Urothelium cell line (cell line): ENCODE results near the gene PAQR5.
A peak's percentile ranks its signal among the peaks of the same experiment; 100 is the strongest.
"Not testable (repeated sequence)": the region's sequence is repeated elsewhere in the genome, so short reads cannot be mapped to it uniquely, and the experiment has no call there.

Source experiments
- DNase-seq: peaks from one replicate; pipeline ENCODE4 v3.0.0; 2011; ENCODE audit warnings: low spot score, mixed read lengths
- FAIRE-seq: peaks from 2 replicates; lab custom pipeline; 2011; peaks lifted over from hg19 to GRCh38; lab: Jason Lieb, UNC

Gene PAQR5

DNA sequence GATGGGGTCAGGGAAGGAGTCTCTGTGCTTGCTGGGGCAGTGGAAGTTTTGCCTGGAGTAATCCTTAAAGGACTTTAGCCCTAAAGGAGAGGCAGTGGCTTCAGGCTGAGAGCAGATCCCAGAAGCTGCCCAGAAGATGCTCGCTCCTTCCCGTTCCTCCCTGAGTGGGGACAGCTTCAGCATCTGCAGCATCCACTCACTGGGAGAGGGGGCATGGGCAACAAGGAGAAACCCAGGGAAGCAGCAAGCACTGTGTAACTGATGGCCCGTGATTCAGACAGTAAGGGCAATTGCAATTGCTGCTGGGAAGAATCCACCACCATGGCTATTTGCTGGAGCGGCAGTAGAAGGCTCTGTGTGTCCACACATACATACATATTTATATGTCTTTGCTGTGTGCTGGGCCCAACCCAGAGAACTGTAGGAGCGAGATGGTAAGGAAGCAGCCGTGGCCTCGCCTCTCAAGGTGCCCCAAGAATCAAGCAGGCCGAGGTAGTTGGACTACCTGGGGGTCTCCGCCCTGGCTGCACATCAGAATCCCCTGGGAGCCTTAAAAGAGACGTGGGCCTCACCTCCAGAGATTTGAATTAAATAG is 5.8 kb upstream of the PAQR5 start:
- no peak for DNase-seq
- no peak for FAIRE-seq

DNA sequence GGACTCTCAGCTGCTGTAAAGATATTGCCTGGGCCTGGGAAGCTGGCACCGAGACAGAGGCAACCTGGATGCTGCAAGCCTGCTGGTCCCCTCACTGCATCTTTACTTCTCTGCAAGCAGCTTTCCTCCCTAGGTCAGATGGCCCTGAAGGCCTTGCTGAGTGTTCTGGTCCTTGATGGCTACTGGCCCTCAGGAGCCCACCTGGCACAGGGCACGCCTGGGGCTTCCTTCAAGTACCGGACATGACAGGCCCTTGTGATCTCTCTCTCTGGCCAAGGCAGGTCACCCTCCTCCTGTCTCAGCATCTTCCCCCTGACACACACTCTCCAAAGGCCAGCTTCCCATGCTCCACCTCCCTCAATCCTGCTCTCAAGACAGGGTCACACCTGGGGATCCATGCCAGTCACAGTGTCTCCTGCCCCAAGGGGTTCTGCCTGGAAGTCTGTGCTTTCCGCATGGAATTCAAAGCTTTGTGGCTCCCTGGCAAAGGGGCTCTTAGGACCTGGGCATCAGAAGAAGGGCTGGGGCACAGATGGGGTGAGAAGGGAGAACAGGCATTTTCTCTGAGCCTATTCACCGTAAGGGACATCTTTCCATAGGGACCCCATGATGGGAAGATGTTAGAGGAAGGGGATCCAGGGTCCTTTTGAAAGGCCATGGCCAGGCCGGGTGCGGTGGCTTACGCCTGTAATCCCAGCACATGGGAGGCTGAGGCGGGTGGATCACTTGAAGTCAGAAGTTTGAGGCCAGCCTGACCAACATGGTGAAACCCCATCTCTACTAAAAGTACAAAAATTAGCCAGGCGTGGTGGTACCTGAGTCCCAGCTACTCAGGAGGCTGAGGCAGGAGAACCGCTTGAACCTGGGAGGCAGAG is 4.7 kb upstream of the PAQR5 start:
- peak; percentile 44 for FAIRE-seq

GRCh38 chr15:69296606-69297005 is 2.1 kb upstream of the PAQR5 start:
- DNase-seq (no peak), FAIRE-seq (no peak)

More for the DNA sequence above, 4.7 kb upstream of the PAQR5 start:
- no peak for DNase-seq

DNA sequence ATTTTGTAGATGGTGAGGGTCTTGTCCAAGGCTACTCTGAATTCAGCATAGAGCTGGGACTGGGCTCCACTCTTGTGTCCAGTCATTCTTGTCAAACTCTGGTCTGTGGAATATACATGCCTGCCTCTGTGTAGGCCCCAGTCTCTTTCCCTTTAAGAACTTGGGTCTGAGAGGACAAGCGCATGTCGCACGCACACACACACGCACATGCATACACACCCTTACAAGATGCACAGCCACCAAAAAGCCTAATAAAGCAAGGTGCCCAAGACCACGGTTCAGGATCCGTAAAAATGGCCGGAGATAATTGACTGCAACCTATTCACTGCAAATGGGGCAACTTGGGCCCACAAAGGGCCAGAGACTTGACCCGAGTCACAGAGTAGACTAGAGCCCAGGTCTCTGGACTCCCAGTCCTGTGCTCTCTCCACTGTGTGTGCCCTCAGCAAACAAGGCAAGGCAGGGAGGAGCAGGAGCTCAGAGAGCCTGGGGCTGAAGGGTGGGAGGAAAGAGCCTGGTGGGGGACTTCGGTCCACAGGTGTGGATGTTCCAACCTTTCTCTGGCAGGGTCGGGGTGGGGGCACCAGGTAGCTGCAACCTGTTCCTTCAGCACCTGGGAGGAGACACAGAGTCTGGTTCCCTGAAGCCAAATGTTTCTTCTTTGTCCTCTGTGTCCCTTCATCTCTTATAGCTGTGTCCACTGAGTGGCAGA is 914 bp upstream of the PAQR5 start:
- DNase-seq (no peak), FAIRE-seq (no peak)

DNA sequence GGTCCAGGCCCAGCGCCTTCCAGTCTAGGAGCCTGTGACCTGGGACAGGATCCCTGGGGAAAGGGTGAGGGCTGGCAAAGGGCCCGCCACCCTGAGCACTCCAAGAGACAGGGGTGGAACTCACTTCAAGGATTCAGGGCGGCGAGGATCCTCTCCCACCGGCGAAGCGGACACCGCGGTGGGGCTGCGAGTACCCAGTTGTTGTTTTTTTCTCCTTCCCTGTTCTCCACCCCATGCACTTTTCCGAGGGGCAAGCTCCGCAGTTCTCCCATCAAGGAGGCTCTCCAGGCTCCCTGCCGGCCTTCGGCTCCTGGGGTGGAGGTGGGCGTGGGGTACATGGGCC is 387 bp upstream of the PAQR5 start:
- no peak for FAIRE-seq

GRCh38 chr15:69299451-69299886 is 757 bp downstream of the PAQR5 start:
- FAIRE-seq: no peak

More for the DNA sequence above, 387 bp upstream of the PAQR5 start:
- DNase-seq: no peak

DNA sequence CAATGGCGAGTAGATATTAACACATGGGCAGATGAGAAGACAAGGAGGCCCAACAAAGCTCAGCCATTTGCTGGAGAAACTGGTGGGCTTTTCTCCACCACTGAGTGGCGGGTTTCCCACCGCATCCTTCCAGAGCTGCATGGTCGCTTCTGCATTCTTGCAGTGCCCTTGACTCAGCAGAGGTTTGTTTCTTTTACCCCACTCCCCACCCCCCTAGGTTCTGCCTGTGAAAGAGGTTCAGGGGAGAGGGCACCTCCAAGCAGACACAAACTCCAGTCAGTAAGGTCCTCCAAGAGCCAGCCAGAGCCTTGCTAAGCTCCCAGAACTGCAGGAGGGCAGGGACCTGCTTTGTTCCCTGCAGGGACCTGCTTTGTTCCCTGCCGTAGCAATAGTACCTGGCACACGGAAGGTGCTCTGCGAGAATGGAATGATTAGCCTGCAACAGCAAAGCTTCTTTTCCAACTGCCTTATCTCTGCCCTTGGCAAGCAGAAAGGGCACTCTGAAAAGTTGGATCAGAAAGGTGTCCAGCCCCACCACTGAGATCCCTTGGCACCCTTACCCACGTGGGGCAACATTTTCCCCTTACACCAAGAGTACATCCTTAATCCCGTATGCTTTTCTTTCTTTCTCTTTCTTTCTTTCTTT is 1.4 kb downstream of the PAQR5 start:
- peak; percentile 32 for FAIRE-seq
- DNase-seq: no peak

More at GRCh38 chr15:69299451-69299886, 757 bp downstream of the PAQR5 start:
- DNase-seq: no peak

- FAIRE-seq, DNase-seq: not testable (repeated sequence)
These were observed 2.4 kb downstream of the PAQR5 start for GRCh38 chr15:69301101-69301500.

GRCh38 chr15:69302087-69302486 is 3.4 kb downstream of the PAQR5 start:
- FAIRE-seq: peak; percentile 44
- DNase-seq: not testable (repeated sequence)

DNA sequence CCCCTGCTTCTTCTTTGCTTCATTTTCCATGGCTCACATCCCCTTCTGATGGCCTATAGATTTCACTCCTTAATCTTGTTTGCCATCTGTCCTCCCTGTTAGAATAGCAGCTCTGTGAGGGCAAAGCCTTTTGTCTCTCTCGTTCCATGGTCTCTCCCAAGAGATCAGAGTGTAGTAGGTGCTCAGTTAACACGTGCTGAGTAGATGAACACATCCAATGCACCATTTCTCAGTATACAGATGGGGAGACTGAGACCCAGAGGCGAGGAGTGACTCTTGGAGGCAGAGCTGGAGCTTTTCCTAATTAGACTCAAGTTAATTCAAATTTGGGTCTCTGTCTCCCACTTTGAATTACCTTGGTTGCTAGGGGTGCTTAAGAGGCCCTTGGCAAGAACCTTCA is 4.2 kb downstream of the PAQR5 start:
- FAIRE-seq: peak; percentile 85

DNA sequence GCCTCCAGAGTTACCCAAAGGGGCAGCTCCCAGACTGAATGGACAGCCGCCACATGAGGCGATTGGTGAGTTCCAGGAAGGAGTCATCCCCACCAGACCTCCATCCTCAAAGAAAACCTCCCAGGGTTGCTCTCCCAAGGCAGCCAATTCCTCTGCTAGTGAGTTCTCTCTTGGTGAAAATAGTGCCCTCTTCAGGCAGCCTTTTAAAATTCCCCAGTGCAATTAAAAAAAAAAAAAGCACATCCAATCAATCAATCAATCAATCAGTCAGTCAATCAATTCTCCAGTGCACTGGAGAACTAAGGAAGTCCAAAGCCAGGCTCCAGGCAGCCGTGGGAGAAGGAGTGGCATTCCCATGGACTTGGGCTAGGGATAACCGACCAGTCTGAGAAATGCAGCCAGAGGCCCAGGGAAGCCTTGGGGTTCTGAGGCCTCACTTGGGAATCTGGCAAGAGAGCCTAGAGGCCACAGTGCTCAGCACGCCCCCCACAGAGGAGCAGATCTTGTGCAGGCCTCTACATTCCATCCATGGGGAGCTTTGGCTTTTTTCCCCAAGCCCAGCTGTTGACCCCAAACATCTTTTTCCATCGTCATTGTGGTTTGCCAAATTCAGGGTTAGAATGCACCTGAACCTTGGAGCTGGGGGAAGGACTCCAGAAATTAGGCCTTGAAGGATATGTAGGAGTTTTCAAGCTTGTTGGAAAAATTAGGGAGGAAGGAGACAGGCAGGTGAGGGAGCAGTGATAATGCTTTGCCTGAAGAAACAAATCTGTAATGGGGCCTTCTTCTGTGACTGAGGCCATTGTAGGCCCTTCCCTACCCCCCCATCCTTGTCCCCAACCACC is 4.8 kb downstream of the PAQR5 start:
- FAIRE-seq: no peak
- DNase-seq: no peak

More for the DNA sequence above, 4.2 kb downstream of the PAQR5 start:
- DNase-seq: no peak

- DNase-seq: peak; percentile 53
- FAIRE-seq: peak; percentile 82
These were observed 5.5 kb downstream of the PAQR5 start for GRCh38 chr15:69304182-69304545.

DNA sequence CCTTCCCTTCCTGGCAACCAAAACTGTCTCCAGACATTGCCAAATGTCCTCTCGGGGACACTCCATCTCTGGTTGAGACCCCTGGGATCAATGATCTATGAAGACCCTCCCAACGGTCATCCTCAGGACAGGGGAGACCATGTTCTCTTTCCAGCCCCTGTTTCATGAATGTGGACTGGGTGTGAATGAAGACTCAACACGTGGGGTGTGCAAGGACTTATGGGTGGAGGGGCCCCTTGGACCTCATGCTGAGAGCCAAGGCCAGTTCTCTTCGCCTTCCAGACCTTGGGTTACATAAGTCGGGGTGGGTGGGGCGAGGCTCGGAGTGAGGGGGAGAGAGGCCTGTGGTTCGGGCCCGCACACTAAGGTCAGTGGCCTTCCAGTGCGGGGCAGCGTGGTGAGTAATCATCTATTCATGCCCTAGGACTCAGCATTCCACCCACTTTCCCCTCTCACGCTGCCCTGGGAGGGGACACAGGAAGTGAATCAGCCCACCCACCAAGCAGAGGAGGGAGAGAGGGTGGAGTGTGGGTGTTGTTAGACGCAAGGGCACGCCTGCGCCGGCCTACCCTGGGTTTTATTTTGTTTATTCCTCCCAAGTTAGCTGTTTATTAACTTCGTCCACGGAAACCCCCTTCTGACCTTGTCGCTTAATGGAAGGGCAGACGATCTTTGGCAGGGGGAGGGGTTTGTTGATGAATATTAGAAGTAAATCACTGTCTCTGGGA is 6.7 kb downstream of the PAQR5 start:
- FAIRE-seq: peak; percentile 97
- DNase-seq: peak; percentile 78

DNA sequence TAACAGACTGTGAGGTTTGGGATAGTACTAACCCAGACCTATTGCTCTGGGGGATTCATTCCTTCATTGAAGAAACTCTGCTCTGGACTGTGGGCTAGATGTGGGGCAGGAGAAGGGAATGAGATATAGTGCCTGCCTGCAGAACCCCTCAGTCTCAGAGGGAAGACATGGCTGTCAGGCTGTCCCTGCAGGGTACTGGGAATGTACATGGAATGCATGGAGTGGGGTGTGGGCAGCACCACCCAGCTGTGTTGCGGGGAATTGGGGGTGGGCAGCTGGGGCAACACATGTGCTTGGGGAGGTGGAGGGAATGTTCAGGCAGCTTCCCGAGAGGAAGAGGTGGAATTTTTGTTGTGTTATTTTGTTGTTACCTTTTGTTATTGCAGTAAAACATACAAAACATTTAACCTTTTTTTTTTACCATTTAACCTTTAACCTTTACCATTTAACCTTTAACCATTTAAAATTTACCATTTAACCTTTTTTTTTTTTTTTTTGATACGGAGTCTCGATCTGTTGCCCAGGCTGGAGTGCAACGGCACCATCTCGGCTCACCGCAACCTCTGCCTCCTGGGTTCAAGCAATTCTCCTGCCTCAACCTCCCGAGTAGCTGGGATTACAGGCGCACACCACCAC is 7.3 kb downstream of the PAQR5 start:
- DNase-seq (peak; percentile 47), FAIRE-seq (no peak)

- DNase-seq (no peak), FAIRE-seq (no peak)
These were observed 9.2 kb downstream of the PAQR5 start for GRCh38 chr15:69307939-69308338.

DNA sequence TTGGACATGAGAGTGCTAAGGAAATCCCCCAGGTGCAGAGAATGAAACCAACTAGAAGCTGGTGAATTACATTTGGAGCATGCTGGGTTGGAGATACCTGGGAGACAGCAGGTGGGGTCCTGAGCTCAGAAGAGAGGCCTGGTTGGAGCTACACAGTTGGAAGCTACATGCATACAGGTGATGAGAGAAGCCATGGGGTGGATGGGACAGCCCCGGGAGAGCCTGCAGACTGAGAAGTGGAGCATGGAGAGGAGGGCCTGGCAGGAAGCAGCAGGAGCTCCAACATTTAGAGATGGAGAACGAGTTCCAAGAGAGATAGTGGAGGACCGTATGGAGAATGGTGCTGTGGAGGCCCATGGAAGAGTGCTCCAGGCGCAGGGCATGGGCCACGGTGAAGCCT is 10.2 kb downstream of the PAQR5 start:
- DNase-seq (no peak), FAIRE-seq (no peak)

DNA sequence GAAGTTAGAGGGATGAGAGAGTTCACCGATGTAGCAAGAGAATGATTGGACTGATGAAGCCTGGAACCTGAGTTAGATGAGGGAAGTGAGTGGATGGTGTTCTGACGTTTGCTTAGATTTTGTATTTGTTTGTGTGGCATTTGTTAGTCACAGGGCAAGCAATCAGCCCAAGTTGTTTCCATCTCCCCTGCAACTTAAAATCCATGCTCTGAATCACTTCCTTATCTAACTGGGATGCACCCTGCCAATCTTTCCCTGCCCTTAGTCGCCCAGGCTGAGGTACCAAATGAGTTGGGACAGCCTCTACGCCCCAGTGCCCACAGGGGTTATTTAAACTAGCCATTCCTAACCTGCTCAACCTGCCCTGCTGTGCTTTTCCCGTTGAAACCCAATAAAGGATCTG is 12.6 kb downstream of the PAQR5 start:
- no peak for FAIRE-seq
- DNase-seq: no peak

DNA sequence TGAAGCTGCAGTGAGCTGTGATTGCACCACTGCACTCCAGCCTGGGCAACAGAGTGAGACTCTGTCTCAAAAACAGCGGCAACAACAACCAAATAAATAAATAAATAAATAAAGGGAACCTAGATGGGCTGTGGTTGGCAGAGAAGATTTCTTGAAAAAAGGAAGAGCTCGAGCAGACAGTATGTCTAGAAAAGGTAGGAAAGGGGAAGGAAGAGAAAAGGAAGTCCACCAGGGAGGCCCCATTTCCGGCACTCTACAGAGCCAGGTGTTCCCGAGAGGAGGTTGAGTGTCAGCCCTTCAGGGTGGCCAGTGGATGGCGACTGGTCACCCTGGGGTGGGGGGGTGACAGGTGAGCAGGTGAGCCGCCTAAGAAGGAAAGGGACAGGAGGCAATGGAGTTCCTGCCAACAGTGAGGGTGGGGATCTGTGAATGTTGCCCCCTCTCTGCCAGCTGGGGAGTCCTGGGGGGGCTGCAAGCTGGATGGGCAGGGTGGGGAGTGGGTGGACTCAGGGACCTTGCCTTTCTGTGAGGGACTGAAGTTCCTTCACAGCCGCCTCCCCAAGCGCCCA is 14.8 kb downstream of the PAQR5 start:
- FAIRE-seq: peak; percentile 65
- DNase-seq: no peak

DNA sequence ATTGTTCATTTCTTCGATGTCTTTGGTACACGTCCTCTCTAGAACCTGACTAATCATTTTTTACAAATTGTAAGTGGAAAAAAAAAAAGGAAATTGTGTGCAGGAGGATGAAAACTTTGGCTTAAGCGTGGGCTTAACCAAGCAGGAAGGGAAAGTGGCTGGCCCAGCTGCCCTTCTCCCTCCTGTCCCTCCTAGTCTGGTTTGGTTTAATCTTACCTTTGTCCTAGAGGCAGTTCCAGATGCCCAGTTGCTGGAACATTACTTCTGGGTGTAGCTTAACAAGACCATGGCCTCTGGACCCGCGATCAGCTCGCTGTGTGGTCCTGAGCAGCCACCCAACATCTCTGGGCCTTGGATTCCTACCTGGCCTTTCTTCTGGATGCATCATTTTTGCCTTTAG is 15.4 kb downstream of the PAQR5 start:
- FAIRE-seq (no peak), DNase-seq (no peak)
